Endothelial cell (in vitro differentiated cells): ENCODE measurements around the gene UBL4B. TPM values are rescaled to one million over a fixed set of nuclear protein-coding genes. Genes with fewer than 3 reads are reported as not detected.

Experiments
- DNase-seq: peaks from one replicate; pipeline ENCODE4 v3.0.0; 2021; ENCODE audit warnings: low spot score
- H3K27ac Mint-ChIP-seq: one replicate; pipeline ENCODE4 v1.8.0; 2021; ENCODE audit warnings: mixed read lengths, inconsistent platforms; ENCODE audit not compliant: unreplicated experiment
- H3K27me3 Mint-ChIP-seq: one replicate; pipeline ENCODE4 v1.8.0; 2021; ENCODE audit warnings: mild to moderate bottlenecking, moderate library complexity, mixed read lengths, inconsistent platforms; ENCODE audit not compliant: unreplicated experiment
- H3K36me3 Mint-ChIP-seq: one replicate; pipeline ENCODE4 v1.8.0; 2021; ENCODE audit warnings: mild to moderate bottlenecking, low read depth, mixed read lengths, inconsistent platforms; ENCODE audit not compliant: unreplicated experiment
- H3K4me1 Mint-ChIP-seq: one replicate; pipeline ENCODE4 v1.8.0; 2021; ENCODE audit warnings: mild to moderate bottlenecking, mixed read lengths, inconsistent platforms; ENCODE audit not compliant: unreplicated experiment
- H3K4me3 Mint-ChIP-seq: one replicate; pipeline ENCODE4 v1.8.0; 2021; ENCODE audit warnings: mild to moderate bottlenecking, mixed read lengths, inconsistent platforms; ENCODE audit not compliant: unreplicated experiment
- H3K9me3 Mint-ChIP-seq: one replicate; pipeline ENCODE4 v1.8.0; 2021; ENCODE audit warnings: mixed read lengths, inconsistent platforms; ENCODE audit not compliant: unreplicated experiment
- CTCF ChIP-seq: fragments of 200-600 bp; sonication (generic); IDR thresholded peaks from one replicate; pipeline ENCODE4 v1.5.0; 2021; ENCODE audit warnings: antibody characterized with exemption; ENCODE audit not compliant: unreplicated experiment
- total RNA-seq: library from RNA; stranded (reverse); fragmentation: NEBNext Ultra II Directional; extraction: Animal tissue kit (Norgen Biotek cat#: 25700); gene quantifications from one replicate; pipeline ENCODE4 v1.2.1, GENCODE V29; 2021; ENCODE audit not compliant: unreplicated experiment

The UBL4B gene
- total RNA-seq, 1 donor from 2014 or later, result not detected

- Mint-ChIP-seq H3K4me1 (no peaks in the 10 kb centered on the region), H3K27ac (no peak overlapping the region), H3K4me3 (no peak overlapping the region), H3K9me3 (peaks cover 3% of the 10 kb centered on the region), H3K36me3 (peaks cover 13% of the 10 kb centered on the region), H3K27me3 (peaks cover 10% of the 10 kb centered on the region)
- DNase-seq, result no peak
- no peak for TF ChIP-seq CTCF
These were observed 8.8 kb downstream of the UBL4B start for GRCh38 chr1:110120960-110121561.

- no peaks in the 10 kb centered on the region for H3K4me1 Mint-ChIP-seq
- H3K36me3 Mint-ChIP-seq, result peaks cover 13% of the 10 kb centered on the region
- H3K27ac Mint-ChIP-seq, result no peak overlapping the region
- H3K9me3 Mint-ChIP-seq, result peaks cover 3% of the 10 kb centered on the region
- no peak for DNase-seq
- no peak overlapping the region for H3K4me3 Mint-ChIP-seq
- H3K27me3 Mint-ChIP-seq, result peaks cover 12% of the 10 kb centered on the region
- no peak for TF ChIP-seq CTCF
These were observed 11.0 kb downstream of the UBL4B start for GRCh38 chr1:110123224-110123623.

GRCh38 chr1:110125810-110126209, 13.6 kb downstream of the UBL4B start:
- no peak for TF ChIP-seq CTCF
- Mint-ChIP-seq H3K36me3 (peaks cover 7% of the 10 kb centered on the region), H3K27me3 (peaks cover 6% of the 10 kb centered on the region), H3K4me1 (no peaks in the 10 kb centered on the region), H3K27ac (no peak overlapping the region), H3K9me3 (peaks cover 3% of the 10 kb centered on the region), H3K4me3 (no peak overlapping the region)
- DNase-seq, result no peak

GRCh38 chr1:110130113-110130591, 17.9 kb downstream of the UBL4B start:
- peaks cover 10% of the 10 kb centered on the region for H3K4me1 Mint-ChIP-seq
- peaks cover under 1% of the 10 kb centered on the region for H3K36me3 Mint-ChIP-seq
- peaks cover 17% of the 10 kb centered on the region for H3K27me3 Mint-ChIP-seq
- no peak for DNase-seq
- H3K4me3 Mint-ChIP-seq, result no peak overlapping the region
- TF ChIP-seq CTCF, result no peak
- no peak overlapping the region for H3K27ac Mint-ChIP-seq
- no peaks in the 10 kb centered on the region for H3K9me3 Mint-ChIP-seq

- no peaks in the 10 kb centered on the region for H3K9me3 Mint-ChIP-seq
- no peak overlapping the region for H3K4me3 Mint-ChIP-seq
- H3K27me3 Mint-ChIP-seq, result peaks cover 17% of the 10 kb centered on the region
- TF ChIP-seq CTCF, result no peak
- peaks cover 3% of the 10 kb centered on the region for H3K36me3 Mint-ChIP-seq
- peaks cover 17% of the 10 kb centered on the region for H3K4me1 Mint-ChIP-seq
- no peak for DNase-seq
- H3K27ac Mint-ChIP-seq, result no peak overlapping the region
These were observed 18.7 kb downstream of the UBL4B start for GRCh38 chr1:110130989-110131388.
